ENCODE results near the gene COX4I1. TPM values are rescaled to one million over a fixed set of nuclear protein-coding genes. Genes with fewer than 3 reads are reported as not detected.

The COX4I1 gene
- total RNA-seq, 1 donor from 2014 or later = 329 TPM

Small RNA genes within 50 kb of the gene (small RNA-seq; reads per million reads assigned to genes)
- gene RNU1-103P (ENCODE audit: low replicate concordance) = not detected

Other genes starting within 250 kb of the COX4I1 start
- 82.5 TPM for gene GSE1, start 186.4 kb upstream of the COX4I1 start, total RNA-seq
- gene GINS2, start 110.7 kb upstream of the COX4I1 start, total RNA-seq = 4.6 TPM
- 14.5 TPM for gene C16orf74, start 48.6 kb upstream of the COX4I1 start, total RNA-seq
- gene EMC8, start 151 bp upstream of the COX4I1 start, total RNA-seq = 26.7 TPM
- 12.2 TPM for gene IRF8, start 99.5 kb downstream of the COX4I1 start, total RNA-seq